Putamen (tissue), 1 donor: ENCODE measurements around the gene SNHG17.
A peak's percentile ranks its signal among the peaks of the same experiment; 100 is the strongest.
"Not testable (repeated sequence)": the region's sequence is repeated elsewhere in the genome, so short reads cannot be mapped to it uniquely, and the experiment has no call there.

Source experiments
- DNase-seq: peaks from one replicate; pipeline ENCODE4 v3.0.0-alpha.2; 2016; ENCODE audit warnings: low spot score

Gene SNHG17

GRCh38 chr20:38447251-38447661 is 12.1 kb upstream of the SNHG17 start:
- DNase-seq: no peak

GRCh38 chr20:38446441-38447209 is 11.5 kb upstream of the SNHG17 start:
- peak; percentile 90 for DNase-seq

- no peak for DNase-seq
Observed at GRCh38 chr20:38445901-38446425, 10.8 kb upstream of the SNHG17 start.

GRCh38 chr20:38445381-38445796 is 10.3 kb upstream of the SNHG17 start:
- no peak for DNase-seq

DNA sequence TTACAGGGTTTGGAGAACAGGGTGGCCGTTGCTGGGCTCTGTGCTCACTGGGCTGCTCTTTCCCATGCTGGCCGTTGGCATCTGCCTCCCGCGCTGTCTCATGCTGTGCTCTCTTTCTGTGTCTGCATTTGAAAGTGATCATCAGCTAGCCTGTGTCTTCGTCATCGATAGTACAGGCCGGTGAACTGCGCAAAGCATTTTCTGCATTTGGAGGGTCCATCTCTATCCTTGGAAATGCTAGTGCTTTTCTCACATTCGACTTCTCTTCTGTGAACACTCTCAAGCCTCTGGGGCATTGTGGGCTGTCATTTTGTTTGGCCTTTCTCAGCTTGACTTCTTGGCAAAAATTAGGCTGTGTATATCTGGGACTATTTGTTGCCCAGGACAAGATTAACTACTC is 6.8 kb upstream of the SNHG17 start:
- DNase-seq: no peak

DNA sequence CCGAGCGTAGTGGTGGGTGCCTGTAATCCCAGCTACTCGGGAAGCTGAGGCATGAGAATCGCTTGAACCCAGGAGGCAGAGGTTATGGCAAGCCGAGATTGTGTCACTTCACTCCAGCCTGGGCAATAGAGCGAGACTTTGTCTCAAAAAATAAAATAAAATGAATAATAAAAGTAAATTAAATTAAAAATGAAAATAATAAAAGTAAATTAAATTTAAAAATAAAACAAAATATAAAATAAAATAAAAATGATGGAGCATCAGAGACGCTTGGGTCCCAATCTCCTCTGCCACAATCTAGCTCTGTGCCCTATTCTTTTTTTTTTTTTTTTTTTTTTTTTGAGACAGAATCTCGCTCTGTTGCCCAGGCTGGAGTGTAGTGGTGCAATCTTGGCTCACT is 6.0 kb upstream of the SNHG17 start:
- DNase-seq: not testable (repeated sequence)

GRCh38 chr20:38437796-38438195 is 2.7 kb upstream of the SNHG17 start:
- no peak for DNase-seq

- no peak for DNase-seq
Observed at GRCh38 chr20:38435555-38435939, 419 bp upstream of the SNHG17 start.

DNA sequence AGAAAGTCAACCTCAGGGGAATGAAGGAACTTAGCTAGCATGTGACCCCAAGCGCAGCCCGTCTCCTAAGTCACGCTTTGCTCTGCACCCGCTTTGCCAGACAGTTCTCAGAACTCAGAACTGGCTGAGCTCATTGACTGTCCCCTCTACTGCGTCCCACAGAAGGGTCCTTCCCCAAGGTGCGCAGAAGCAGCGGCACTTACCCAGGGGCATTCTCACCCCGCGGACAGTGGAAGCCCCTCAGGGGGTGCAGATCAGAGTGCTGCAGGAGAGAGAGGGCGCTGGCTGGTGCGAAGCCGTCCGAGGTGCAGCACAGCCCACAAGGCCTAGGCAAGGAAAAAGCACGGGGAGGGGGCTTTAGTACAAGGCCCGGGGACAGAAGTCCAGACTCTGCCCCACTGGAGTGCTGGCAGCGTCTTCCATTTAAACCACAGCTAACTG is 807 bp downstream of the SNHG17 start:
- no peak for DNase-seq

DNA sequence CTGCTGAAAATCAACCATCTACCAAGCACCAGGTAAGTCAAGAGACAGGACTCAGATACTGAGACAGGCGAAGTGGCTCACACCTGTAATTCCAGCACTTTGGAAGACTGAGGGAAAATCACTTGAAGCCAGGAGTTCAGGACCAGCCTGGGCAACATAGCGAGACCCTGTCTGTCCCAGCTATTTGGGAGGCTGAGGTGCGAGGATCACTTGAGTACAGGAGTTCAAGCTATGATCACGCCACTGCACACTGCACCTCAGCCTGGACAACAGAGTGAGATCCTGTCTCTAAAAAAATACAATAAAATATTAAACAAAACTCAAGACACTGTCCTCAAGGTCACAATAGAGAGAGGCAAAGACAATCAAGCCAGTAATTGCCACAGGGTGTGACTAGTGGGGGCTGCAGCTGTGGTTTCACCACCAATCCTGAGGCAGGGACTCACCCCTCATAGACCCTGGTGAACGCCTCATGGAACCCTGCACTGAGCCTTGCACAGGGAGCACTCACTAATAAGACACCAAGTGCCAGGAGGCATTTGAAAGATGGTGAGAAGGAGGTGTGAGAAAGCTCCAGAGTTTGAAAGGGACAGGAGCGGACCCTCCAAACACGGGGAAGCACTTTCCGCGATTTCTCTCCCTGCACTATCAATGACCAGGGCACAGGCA is 1.7 kb downstream of the SNHG17 start:
- DNase-seq: no peak

- DNase-seq: not testable (repeated sequence)
Observed at GRCh38 chr20:38432870-38433269, 2.3 kb downstream of the SNHG17 start.

DNA sequence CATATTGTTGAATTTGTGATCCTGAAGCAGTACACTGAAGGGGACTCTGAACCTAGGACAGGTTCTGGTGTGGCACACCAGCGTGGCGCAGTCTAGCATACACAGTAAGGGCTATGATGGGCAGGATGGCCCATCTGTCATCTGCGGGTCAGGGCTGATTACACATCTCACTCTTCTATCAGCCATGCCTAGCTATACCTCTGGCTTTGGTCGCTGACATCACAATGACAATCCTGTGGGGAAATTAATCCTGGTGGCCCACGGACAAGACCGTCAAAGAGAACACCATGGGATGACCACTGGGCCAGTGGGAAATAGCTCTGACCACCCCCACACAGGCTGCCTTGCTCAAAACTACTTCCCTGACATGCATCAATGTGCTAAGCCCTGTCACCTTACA is 2.8 kb downstream of the SNHG17 start:
- DNase-seq: no peak

DNA sequence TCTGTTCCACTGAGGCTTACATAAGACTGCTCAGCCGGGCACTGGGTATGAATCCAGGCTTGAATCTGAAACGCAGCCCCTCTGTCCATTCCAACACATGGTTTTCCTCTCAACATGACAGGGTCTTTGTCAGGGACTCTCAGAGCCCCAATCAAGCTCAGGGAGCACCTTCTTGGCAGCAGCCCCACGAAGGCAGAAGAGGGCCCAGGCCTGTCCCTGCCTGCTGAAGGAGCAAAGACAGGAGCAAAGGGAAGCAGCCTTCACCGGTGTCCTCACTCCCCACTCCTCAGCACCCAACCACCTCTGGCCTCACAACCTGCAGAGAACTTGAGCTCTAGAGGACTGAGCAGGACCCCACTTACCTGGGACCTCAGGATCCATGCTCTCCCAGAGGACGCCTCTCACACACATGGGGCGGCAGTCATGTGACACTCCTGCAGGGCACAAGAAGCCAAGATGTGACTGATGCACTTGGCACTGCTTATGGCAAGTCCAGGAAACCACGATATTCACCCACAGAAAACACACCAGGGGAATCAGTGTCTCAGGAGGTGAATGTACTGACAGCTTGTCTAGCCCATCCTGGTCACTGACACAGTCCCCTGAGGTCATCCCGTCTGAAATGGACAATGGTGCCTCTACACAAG is 4.3 kb downstream of the SNHG17 start:
- DNase-seq: no peak

DNA sequence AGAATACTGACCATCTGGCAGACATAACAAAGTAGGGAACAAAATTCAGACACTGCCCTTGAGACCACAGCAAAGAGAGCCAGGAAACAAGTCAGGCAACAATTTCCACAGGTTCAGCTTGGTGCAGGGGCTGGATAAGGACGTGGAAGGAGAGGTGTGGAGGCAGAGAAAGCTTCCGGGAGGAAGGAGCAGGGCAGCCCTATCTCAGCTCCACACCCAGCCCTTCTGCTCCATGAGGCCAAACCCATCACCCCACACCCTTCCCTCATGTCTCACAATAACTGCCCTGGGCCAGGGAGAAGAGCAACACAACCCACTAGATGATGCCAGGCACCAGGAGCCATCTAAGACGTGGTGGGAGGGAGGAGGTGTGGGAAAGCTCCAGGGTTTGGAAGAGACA is 5.8 kb downstream of the SNHG17 start:
- DNase-seq: no peak

DNA sequence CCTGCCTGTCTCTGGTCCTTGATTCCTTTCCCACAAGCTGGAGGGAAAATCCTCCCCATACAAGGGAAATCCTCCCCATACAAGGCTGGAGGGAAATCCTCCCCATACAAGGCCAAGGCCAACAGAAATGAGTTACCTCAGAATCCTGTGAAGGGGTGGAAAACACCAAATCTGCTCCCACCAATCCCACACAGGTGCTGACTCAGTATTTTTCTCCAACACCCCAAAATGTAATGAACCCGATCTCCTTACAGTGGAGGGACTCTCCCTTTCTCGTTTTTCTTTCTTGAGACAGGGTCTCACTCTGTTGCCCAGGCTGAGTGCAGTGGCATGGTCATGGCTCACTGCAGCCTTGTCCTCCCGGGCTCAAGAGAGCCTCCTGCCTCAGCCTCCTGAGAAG is 6.3 kb downstream of the SNHG17 start:
- DNase-seq: no peak

GRCh38 chr20:38427655-38428023 is 7.5 kb downstream of the SNHG17 start:
- DNase-seq: no peak

GRCh38 chr20:38426006-38426897 is 8.9 kb downstream of the SNHG17 start:
- no peak for DNase-seq

GRCh38 chr20:38424401-38424800 is 10.7 kb downstream of the SNHG17 start:
- no peak for DNase-seq

- no peak for DNase-seq
Observed at GRCh38 chr20:38423541-38423940, 11.6 kb downstream of the SNHG17 start.

DNA sequence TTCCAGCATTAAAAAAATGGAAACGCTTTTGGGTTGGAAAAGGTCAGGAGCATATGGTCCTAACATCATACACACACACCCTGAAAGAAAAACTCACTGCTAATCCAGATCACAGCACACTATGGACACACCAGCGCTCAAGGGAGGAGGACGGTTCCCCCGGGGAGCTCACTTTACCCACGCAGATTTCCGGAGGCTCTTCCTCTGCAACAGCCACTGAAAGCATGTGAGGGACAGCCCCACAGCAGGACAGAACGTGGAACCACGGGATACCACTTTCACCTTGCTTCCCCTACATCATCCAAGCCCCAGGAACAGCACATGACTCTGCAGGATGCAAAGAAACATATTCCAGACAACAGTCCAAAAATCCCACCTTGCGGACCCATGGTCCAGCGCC is 13.2 kb downstream of the SNHG17 start:
- no peak for DNase-seq

- DNase-seq: no peak
Observed at GRCh38 chr20:38420388-38421085, 14.6 kb downstream of the SNHG17 start.
